NCI-H2107 (cell line): Measurements from ENCODE around the gene PIK3R5.

ENCODE experiments used
- DNase-seq: peaks from one replicate; lab custom pipeline; 2025; lab: John Stamatoyannopoulos, UW

The PIK3R5 gene

DNA sequence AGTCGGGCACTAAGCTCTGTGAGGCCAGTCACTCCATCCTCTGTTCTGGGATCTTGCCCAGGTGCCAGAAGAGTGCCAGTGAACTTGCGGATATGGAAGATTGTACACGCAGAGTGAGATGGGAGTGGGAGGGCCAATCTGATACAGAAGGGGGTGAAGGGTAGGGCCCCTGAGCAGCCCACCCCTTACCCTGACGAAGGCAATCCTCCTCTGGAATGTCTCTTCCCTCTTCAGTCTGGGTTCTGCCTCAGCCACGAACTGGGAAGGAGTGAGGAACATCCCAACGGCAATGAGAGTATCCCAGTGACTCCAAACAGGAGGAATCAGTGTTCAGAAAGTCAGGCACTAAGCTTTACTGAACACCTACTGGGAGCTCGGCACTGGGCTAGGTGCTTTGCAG lies 86.1 kb downstream of the PIK3R5 start:
- no peak for DNase-seq

- DNase-seq = no peak
Observed at GRCh38 chr17:8877984-8878383, 87.5 kb downstream of the PIK3R5 start.

GRCh38 chr17:8875957-8876356 lies 89.5 kb downstream of the PIK3R5 start:
- no peak for DNase-seq

GRCh38 chr17:8875436-8875835 lies 90.1 kb downstream of the PIK3R5 start:
- no peak for DNase-seq

DNA sequence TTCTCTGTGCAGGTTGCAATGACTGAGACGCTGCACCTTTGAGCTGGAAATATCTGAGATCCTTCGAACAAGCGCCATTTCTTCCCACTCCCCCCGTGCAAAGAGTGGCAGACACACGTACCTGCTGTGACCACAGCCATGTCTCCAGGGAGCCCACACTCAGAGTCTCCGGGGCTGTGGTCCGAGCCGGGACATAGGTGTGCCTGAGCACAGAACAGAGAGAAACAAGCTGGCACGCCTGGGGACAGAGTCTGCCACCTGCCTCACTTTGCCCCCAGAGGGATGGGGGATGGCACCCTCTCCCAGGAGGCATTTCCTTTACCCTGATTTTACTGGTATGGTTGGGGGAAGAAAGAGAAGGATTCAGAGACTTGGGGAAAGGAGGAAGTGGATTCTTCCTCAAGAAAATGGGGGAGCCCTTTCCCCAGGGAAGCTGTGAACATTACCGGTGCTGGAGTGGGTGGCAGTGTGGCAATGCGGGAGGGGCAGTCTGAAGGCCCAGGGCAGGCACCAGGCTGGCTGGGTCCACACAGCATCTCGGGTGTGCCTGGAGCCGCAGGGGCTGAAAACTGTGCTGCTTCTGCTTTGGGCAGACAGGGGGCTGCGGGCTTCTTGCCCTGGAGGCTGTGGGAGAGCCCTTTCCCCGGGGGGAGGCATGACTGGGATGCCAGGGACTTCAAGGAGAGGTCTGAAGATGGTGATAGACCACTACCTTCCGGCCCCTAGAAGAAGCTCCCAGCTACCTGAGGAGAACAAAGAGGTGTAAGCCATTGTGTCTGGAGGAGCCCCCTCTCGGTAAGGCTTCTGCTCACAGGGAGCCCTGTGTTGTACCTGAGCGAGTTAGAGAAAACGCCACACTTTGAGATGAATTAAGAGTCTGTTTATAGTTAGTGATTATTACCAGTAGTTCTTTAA lies 91.4 kb downstream of the PIK3R5 start:
- DNase-seq = no peak

GRCh38 chr17:8872705-8873435 lies 92.6 kb downstream of the PIK3R5 start:
- DNase-seq = no peak

- no peak for DNase-seq
Observed at GRCh38 chr17:8872036-8872704, 93.3 kb downstream of the PIK3R5 start.

GRCh38 chr17:8871081-8871581 lies 94.4 kb downstream of the PIK3R5 start:
- no peak for DNase-seq

DNA sequence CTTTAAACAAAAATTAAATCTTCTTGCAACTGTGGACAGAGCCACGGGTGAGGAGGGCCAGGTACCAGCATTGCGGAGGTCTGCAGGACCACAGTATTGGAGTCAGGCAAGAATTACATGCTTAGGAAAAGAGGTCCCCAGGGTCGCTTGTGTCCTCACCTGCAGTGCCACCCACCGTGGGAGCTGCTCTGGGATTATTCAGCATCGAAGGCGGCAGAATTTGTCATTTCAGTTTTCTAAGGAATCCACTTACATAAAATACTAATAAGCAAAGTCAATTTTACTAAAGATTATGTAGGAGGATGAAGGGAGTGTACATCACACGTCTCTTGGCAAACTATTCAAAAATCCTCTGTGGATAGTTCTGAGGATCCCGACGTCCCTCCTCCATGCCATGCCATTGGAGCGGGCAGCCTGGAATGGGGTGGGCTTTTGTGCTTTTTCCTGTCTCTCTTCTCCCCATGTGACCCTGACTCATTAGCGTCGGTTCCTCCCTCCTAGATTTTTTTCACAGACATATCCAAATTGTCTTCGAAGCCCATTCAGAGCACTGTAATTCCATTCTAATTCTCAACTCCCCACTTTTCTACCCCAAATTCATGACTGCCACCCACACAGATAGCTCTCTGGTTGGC lies 95.0 kb downstream of the PIK3R5 start:
- no peak for DNase-seq

- no peak for DNase-seq
Observed at GRCh38 chr17:8869114-8869815, 96.2 kb downstream of the PIK3R5 start.

GRCh38 chr17:8868529-8868951 lies 97.0 kb downstream of the PIK3R5 start:
- DNase-seq = no peak

GRCh38 chr17:8868092-8868491 lies 97.4 kb downstream of the PIK3R5 start:
- no peak for DNase-seq

GRCh38 chr17:8867361-8867981 lies 98.0 kb downstream of the PIK3R5 start, which contains the start of gene PIK3R6:
PIK3R6 (minus strand) TSS chr17:8867674; CDS start chr17:8849794, 17,880 bp downstream.
- DNase-seq = no peak

- no peak for DNase-seq
Observed at GRCh38 chr17:8865811-8866210, 99.7 kb downstream of the PIK3R5 start.

GRCh38 chr17:8865385-8865784 lies 100.1 kb downstream of the PIK3R5 start:
- DNase-seq = no peak

GRCh38 chr17:8862213-8863056 lies 103.1 kb downstream of the PIK3R5 start:
- DNase-seq = no peak

GRCh38 chr17:8861495-8862181 lies 103.9 kb downstream of the PIK3R5 start:
- no peak for DNase-seq

GRCh38 chr17:8859804-8860430 lies 105.6 kb downstream of the PIK3R5 start:
- no peak for DNase-seq
